ENCODE data around the gene RAI1.

- no peak for TF ChIP-seq CTCF (IDR thresholded peaks at IDR 0.05)
- TF ChIP-seq POLR2A (IDR thresholded peaks at IDR 0.05): no peak
Measured at GRCh38 chr17:17670701-17671305, 10.5 kb upstream of the RAI1 start.

Data from adrenal gland (tissue), 5 donors.